Measurements from ENCODE around the gene KRTAP4-9. TPM values are rescaled to one million over a fixed set of nuclear protein-coding genes. Genes with fewer than 3 reads are reported as not detected.
"Not testable (repeated sequence)": the region's sequence is repeated elsewhere in the genome, so short reads cannot be mapped to it uniquely, and the experiment has no call there.

KRTAP4-9 gene
- total RNA-seq, 2 donors from 2014 or later, result not detected

- no peak for ATAC-seq (replicated peaks)
- Mint-ChIP-seq H3K36me3 (ENCODE audit: low read depth) (no peaks in the 10 kb centered on the region), H3K27me3 (peaks cover 21% of the 10 kb centered on the region), H3K4me1 (no peaks in the 10 kb centered on the region), H3K9me3 (no peaks in the 10 kb centered on the region), H3K4me3 (no peak overlapping the region), H3K27ac (no peak overlapping the region)
Observed at GRCh38 chr17:41076788-41077187, 28.4 kb upstream of the KRTAP4-9 start.

- H3K4me3 Mint-ChIP-seq, result no peak overlapping the region
- peaks cover 24% of the 10 kb centered on the region for H3K27me3 Mint-ChIP-seq
- H3K27ac Mint-ChIP-seq, result no peak overlapping the region
- H3K4me1 Mint-ChIP-seq, result no peaks in the 10 kb centered on the region
- H3K9me3 Mint-ChIP-seq, result no peaks in the 10 kb centered on the region
- ATAC-seq (replicated peaks), result no peak
- H3K36me3 Mint-ChIP-seq (ENCODE audit: low read depth), result no peaks in the 10 kb centered on the region
Observed at GRCh38 chr17:41082626-41083025, 22.6 kb upstream of the KRTAP4-9 start.

GRCh38 chr17:41083427-41083826, 21.8 kb upstream of the KRTAP4-9 start:
- peaks cover 26% of the 10 kb centered on the region for H3K27me3 Mint-ChIP-seq
- not testable (repeated sequence) for H3K4me3 Mint-ChIP-seq; H3K9me3 Mint-ChIP-seq; H3K27ac Mint-ChIP-seq; H3K4me1 Mint-ChIP-seq; H3K36me3 Mint-ChIP-seq (ENCODE audit: low read depth)
- ATAC-seq (replicated peaks), result peak; percentile 61

- H3K27ac Mint-ChIP-seq; ATAC-seq (replicated peaks): not testable (repeated sequence)
Observed at GRCh38 chr17:41084100-41084856, 20.9 kb upstream of the KRTAP4-9 start, which contains the start of gene KRTAP4-7. KRTAP4-7 (plus strand) TSS chr17:41084150; CDS start chr17:41084207, 57 bp downstream.

GRCh38 chr17:41088760-41089352, 16.3 kb upstream of the KRTAP4-9 start:
- not testable (repeated sequence) for H3K27ac Mint-ChIP-seq; H3K4me3 Mint-ChIP-seq; H3K36me3 Mint-ChIP-seq (ENCODE audit: low read depth); H3K4me1 Mint-ChIP-seq; H3K9me3 Mint-ChIP-seq; ATAC-seq (replicated peaks)
- peaks cover 20% of the 10 kb centered on the region for H3K27me3 Mint-ChIP-seq

More at GRCh38 chr17:41084100-41084856, 20.9 kb upstream of the KRTAP4-9 start, which contains the start of gene KRTAP4-7:
- H3K4me1 Mint-ChIP-seq; H3K4me3 Mint-ChIP-seq; H3K9me3 Mint-ChIP-seq; H3K36me3 Mint-ChIP-seq (ENCODE audit: low read depth): not testable (repeated sequence)
- peaks cover 32% of the 10 kb centered on the region for H3K27me3 Mint-ChIP-seq

- Mint-ChIP-seq H3K4me1 (no peaks in the 10 kb centered on the region), H3K36me3 (ENCODE audit: low read depth) (no peaks in the 10 kb centered on the region), H3K4me3 (no peak overlapping the region), H3K27me3 (peaks cover 15% of the 10 kb centered on the region), H3K9me3 (no peaks in the 10 kb centered on the region), H3K27ac (no peak overlapping the region)
- ATAC-seq (replicated peaks), result no peak
Observed at GRCh38 chr17:41096055-41096454, 9.1 kb upstream of the KRTAP4-9 start.

GRCh38 chr17:41098042-41098441, 7.1 kb upstream of the KRTAP4-9 start, which contains the start of gene KRTAP4-8:
KRTAP4-8 (minus strand) TSS chr17:41098142; CDS start chr17:41098084, 58 bp downstream.
- H3K27ac Mint-ChIP-seq, result no peak within 1 kb of the TSS
- no peaks in the 10 kb centered on the region for H3K9me3 Mint-ChIP-seq
- H3K4me1 Mint-ChIP-seq, result no peaks in the 10 kb centered on the region
- no peaks in the 10 kb centered on the region for H3K36me3 Mint-ChIP-seq (ENCODE audit: low read depth)
- no peak for ATAC-seq (replicated peaks)
- peaks cover 15% of the 10 kb centered on the region for H3K27me3 Mint-ChIP-seq
- H3K4me3 Mint-ChIP-seq, result no peak within 1 kb of the TSS

GRCh38 chr17:41098481-41098880, 6.7 kb upstream of the KRTAP4-9 start:
- H3K9me3 Mint-ChIP-seq, result no peaks in the 10 kb centered on the region
- no peak for ATAC-seq (replicated peaks)
- no peak overlapping the region for H3K27ac Mint-ChIP-seq
- no peaks in the 10 kb centered on the region for H3K36me3 Mint-ChIP-seq (ENCODE audit: low read depth)
- H3K4me3 Mint-ChIP-seq, result no peak overlapping the region
- H3K27me3 Mint-ChIP-seq, result peaks cover 15% of the 10 kb centered on the region
- no peaks in the 10 kb centered on the region for H3K4me1 Mint-ChIP-seq

- not testable (repeated sequence) for H3K4me1 Mint-ChIP-seq; ATAC-seq (replicated peaks); H3K36me3 Mint-ChIP-seq (ENCODE audit: low read depth); H3K4me3 Mint-ChIP-seq; H3K9me3 Mint-ChIP-seq; H3K27ac Mint-ChIP-seq
- H3K27me3 Mint-ChIP-seq, result peaks cover 15% of the 10 kb centered on the region
Observed at GRCh38 chr17:41099682-41100480, 5.3 kb upstream of the KRTAP4-9 start.

- H3K9me3 Mint-ChIP-seq, result no peaks in the 10 kb centered on the region
- H3K27ac Mint-ChIP-seq, result no peak within 1 kb of the TSS
- H3K4me3 Mint-ChIP-seq, result no peak within 1 kb of the TSS
- ATAC-seq (replicated peaks), result no peak
- peaks cover 11% of the 10 kb centered on the region for H3K27me3 Mint-ChIP-seq
- H3K36me3 Mint-ChIP-seq (ENCODE audit: low read depth), result no peaks in the 10 kb centered on the region
- H3K4me1 Mint-ChIP-seq, result peaks cover 5% of the 10 kb centered on the region
Observed at GRCh38 chr17:41101586-41102259, 3.5 kb upstream of the KRTAP4-9 start, which contains the start of gene KRTAP4-16. KRTAP4-16 (minus strand) TSS chr17:41102209; CDS start chr17:41102209, 0 bp downstream.

GRCh38 chr17:41103896-41104295, 1.3 kb upstream of the KRTAP4-9 start:
- no peak for ATAC-seq (replicated peaks)
- Mint-ChIP-seq H3K36me3 (ENCODE audit: low read depth) (no peaks in the 10 kb centered on the region), H3K27me3 (no peaks in the 10 kb centered on the region), H3K4me1 (peaks cover 5% of the 10 kb centered on the region), H3K9me3 (no peaks in the 10 kb centered on the region), H3K27ac (no peak overlapping the region), H3K4me3 (no peak overlapping the region)

GRCh38 chr17:41104386-41105038, 677 bp upstream of the KRTAP4-9 start:
- not testable (repeated sequence) for H3K4me3 Mint-ChIP-seq; H3K9me3 Mint-ChIP-seq; H3K36me3 Mint-ChIP-seq (ENCODE audit: low read depth); H3K27me3 Mint-ChIP-seq; H3K27ac Mint-ChIP-seq; H3K4me1 Mint-ChIP-seq
- peak; percentile 73 for ATAC-seq (replicated peaks)

- Mint-ChIP-seq H3K9me3 (no peaks in the 10 kb centered on the region), H3K27me3 (no peaks in the 10 kb centered on the region), H3K4me3 (peak overlapping the region; percentile 27)
Observed at GRCh38 chr17:41107941-41108450, 2.8 kb downstream of the KRTAP4-9 start.

More at GRCh38 chr17:41107941-41108450, 2.8 kb downstream of the KRTAP4-9 start:
- ATAC-seq (replicated peaks), result no peak
- Mint-ChIP-seq H3K4me1 (peaks cover 5% of the 10 kb centered on the region), H3K36me3 (ENCODE audit: low read depth) (no peaks in the 10 kb centered on the region), H3K27ac (no peak overlapping the region)

Data from activated T-helper 17 cell treated with anti-CD3 and anti-CD28 coated beads, Interleukin-2, amount 50 U/mL, for 72 hours (primary cell).